NCI-H128 (cell line): ENCODE data around the gene CBLL1.
A peak's percentile ranks its signal among the peaks of the same experiment; 100 is the strongest.

Source experiments
- DNase-seq: peaks from one replicate; lab custom pipeline; 2025; ENCODE audit not compliant: unreplicated experiment; lab: John Stamatoyannopoulos, UW

The CBLL1 gene, protein sequence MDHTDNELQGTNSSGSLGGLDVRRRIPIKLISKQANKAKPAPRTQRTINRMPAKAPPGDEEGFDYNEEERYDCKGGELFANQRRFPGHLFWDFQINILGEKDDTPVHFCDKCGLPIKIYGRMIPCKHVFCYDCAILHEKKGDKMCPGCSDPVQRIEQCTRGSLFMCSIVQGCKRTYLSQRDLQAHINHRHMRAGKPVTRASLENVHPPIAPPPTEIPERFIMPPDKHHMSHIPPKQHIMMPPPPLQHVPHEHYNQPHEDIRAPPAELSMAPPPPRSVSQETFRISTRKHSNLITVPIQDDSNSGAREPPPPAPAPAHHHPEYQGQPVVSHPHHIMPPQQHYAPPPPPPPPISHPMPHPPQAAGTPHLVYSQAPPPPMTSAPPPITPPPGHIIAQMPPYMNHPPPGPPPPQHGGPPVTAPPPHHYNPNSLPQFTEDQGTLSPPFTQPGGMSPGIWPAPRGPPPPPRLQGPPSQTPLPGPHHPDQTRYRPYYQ

GRCh38 chr7:107743567-107744344, at the start of gene CBLL1:
CBLL1 (plus strand) TSS chr7:107744142; CDS start chr7:107744164, 22 bp downstream.
- DNase-seq: peak; percentile 91

DNA sequence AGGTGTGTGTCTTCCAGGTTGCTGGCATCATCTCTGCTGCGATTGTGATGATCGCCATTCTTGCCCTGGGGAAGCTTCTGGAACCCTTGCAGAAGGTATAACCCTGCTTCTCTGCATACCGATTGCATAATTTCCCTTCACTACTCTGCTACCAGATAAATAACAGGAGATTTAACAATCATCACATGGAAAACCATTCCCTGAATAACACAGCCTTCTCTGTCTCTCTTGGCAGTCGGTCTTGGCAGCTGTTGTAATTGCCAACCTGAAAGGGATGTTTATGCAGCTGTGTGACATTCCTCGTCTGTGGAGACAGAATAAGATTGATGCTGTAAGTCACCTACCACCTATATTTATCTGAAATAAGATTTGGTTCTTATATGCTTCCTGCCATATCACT, 49.6 kb upstream of the CBLL1 start:
- no peak for DNase-seq

GRCh38 chr7:107696330-107696946, 47.5 kb upstream of the CBLL1 start:
- no peak for DNase-seq

GRCh38 chr7:107697321-107698049, 46.5 kb upstream of the CBLL1 start:
- no peak for DNase-seq

DNA sequence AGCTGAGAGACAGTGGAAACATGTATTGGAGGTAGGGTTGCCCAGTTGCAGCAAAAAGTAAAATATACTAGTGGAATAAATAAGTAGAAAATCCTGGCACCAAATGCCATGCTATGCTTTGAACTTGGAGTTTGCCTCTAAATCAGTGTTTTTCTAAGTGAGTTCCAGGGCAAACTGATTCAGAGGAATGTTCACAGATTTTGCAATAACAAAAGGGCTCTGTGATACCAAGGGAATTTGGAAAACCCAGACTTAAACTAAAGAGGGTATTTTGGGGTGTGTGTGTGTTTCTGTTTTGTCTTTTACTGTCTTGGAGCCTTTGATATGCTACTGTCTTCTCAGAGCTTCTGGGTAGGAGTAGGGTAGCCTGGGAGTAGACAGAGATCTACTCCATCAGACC, 43.4 kb upstream of the CBLL1 start:
- no peak for DNase-seq

DNA sequence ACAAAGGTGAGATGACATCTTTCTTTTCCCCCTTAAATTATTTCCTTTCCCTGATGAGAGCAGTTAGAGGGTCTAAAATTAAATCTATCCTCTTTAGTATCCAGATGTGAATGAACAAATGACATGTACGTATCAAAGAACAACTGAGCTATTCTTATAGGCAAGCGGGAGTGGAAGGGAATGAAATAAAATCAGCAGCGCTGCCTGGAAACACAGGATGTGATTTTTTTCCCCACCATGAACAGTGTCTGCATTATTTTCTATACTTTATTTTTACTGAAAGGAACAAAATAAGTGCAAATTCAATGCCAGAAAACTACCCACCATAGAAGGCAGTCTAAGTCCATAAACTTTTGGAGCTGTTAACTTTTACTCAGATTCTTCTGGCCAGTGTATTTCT, 42.8 kb upstream of the CBLL1 start:
- DNase-seq: no peak

DNA sequence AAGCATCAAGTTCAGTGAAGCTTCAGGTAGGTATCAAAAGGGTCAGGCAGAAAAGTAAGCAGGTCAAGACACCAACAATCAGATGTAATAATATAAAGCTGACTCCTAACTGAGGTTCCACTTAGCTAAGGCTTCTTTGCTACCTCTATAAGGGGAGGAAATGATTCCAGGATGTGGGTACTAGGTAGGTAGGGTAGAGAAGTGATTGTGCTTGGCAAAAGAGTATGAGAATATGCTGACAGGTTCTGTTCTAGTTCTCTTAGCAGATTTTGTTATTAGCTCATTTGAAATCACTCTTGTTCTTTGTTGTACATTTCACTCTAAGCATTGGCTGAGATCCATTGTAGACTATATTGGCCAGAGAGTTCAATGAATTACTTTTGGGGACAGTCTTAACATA, 40.7 kb upstream of the CBLL1 start:
- DNase-seq: no peak

DNA sequence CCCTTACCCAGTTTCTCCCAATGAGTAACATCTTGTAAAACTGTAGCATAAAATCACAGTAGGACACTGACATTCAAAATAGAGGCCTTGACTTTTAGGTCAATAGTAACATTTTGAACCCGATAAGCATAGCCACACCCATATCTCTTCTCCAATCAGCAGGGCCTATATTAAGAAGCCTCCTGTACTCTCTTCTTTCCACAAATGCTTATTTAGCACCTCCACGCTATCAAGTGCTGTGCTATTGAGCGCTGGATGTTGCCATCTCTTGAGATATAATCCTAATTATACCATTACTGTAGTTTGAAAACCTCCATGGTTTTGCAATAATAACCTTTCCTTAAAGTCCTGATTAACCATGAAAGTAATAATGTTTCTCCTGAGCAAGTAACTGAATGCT, 40.1 kb upstream of the CBLL1 start:
- no peak for DNase-seq

- no peak for DNase-seq
Measured at GRCh38 chr7:107708956-107709355, 35.0 kb upstream of the CBLL1 start.

GRCh38 chr7:107711301-107711700, 32.6 kb upstream of the CBLL1 start:
- DNase-seq: no peak

DNA sequence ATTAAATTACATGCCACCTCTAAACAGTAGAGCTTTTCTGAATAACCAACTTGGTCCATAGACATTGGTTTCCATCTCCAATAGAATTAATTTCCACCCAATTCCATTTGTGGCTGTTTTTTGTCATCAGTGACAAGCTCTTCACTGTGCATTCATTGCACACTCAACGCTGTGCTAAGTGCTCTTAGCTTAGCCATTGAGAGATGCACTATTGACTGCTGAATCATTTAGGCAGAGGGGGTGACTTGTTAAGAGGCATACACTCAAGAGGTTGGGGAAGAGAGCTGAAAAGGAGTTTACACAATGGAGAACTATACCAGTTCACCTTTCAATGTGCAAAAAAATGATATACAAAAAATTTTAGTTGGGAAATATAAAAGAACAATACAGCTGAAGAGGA, 31.9 kb upstream of the CBLL1 start:
- peak; percentile 88 for DNase-seq

GRCh38 chr7:107712896-107713295, 31.0 kb upstream of the CBLL1 start:
- no peak for DNase-seq

DNA sequence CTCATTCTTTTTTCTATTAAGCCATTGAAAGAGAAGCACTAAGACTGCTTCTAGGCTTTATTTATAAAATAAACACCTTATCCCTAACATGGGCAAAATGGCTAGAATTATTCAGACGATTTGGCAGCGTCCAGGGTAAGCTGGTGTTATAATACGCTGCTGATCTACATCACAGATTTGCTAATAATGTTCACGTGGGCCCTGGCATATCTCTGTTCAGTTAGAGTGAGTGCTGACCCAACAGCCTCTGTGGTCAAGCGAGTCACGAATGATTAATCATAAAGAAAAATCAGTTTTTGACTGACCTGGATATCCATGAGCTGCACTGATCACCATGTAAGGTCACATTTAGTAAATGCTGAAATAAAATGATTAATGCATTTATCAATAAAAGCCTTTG, 28.4 kb upstream of the CBLL1 start:
- no peak for DNase-seq

DNA sequence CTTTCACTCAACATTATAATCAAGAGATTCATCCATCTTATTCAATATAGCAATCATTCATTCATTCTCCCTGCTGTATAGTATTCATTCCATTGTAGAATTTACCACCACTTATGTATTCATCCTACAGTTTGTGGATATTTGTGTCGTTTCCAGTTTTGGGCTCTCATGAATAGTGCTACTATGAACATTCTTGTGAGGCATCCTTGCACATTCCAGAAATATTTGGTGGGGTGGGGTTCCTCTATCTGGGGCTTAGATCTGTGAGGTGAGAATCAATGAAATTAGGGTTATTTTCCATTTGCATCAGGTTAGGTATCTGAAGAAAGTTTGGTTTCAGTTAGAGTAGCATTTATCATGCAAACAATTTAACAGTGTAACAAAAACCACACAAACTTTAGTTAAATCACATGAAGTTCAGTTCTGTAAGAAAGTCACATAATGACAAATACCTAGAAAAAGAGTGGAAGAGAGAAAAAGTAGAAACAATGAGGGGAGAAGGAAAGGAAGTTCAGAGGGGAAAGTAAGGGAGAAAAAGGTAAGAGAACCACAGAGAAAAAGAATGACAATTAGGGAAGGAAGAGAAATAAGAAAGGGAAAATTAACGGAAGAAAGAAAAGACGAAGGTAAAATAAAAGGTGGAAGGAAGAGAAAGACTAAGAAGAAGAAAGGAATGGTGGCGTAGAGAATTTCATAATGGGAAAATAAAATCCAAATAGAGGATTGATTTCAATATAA, 25.3 kb upstream of the CBLL1 start:
- no peak for DNase-seq

- no peak for DNase-seq
Measured at GRCh38 chr7:107721286-107721685, 22.7 kb upstream of the CBLL1 start.

DNA sequence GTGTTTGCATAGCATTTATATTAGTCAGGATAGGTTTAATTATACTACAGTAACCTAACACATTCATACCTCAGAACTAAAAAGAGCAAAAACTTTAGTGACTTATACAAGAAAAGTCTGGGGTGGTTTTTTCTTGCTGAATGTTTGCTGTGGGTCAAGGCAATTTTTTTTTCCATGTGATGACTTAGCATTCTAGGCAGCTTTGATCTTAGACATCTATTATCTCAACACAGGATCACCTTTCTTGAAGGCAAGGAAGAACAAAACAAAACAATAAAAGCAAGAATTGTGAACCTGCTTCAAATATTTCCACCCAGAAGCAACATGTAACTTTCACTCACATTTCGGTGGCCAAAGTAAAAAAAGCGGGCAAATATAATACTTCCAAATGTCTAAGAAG, 20.7 kb upstream of the CBLL1 start:
- DNase-seq: no peak

- no peak for DNase-seq
Measured at GRCh38 chr7:107725138-107725740, 18.7 kb upstream of the CBLL1 start.

GRCh38 chr7:107726356-107727130, 17.4 kb upstream of the CBLL1 start:
- DNase-seq: no peak

- no peak for DNase-seq
Measured at GRCh38 chr7:107728276-107728675, 15.7 kb upstream of the CBLL1 start.
